HUES6 (cell line): ENCODE measurements around the gene GNAO1.
"Not testable (repeated sequence)": the region's sequence is repeated elsewhere in the genome, so short reads cannot be mapped to it uniquely, and the experiment has no call there.

Experiments
- H3K27ac ChIP-seq: 2 replicates; pipeline ENCODE4 v1.7.0; 2013; ENCODE audit warnings: low read depth, mild to moderate bottlenecking, low read length, inconsistent platforms
- H3K27me3 ChIP-seq: 2 replicates; pipeline ENCODE4 v1.6.1; 2013; ENCODE audit warnings: low read length; ENCODE audit not compliant: control insufficient read depth, insufficient read depth
- H3K36me3 ChIP-seq: 2 replicates; pipeline ENCODE4 v1.6.1; 2013; ENCODE audit warnings: low read length; ENCODE audit not compliant: control insufficient read depth, insufficient read depth
- H3K4me1 ChIP-seq: 2 replicates; pipeline ENCODE4 v1.6.1; 2013; ENCODE audit warnings: low read length; ENCODE audit not compliant: control insufficient read depth, insufficient read depth
- H3K4me3 ChIP-seq: 2 replicates; pipeline ENCODE4 v1.5.1; 2013; ENCODE audit warnings: low read depth, low read length
- H3K9ac ChIP-seq: one replicate; pipeline ENCODE4 v1.6.1; 2013; ENCODE audit warnings: mild to moderate bottlenecking, low read length
- H3K9me3 ChIP-seq: 2 replicates; pipeline ENCODE4 v1.6.1; 2013; ENCODE audit warnings: low read depth, low read length; ENCODE audit not compliant: control insufficient read depth, insufficient read depth

Gene GNAO1

DNA sequence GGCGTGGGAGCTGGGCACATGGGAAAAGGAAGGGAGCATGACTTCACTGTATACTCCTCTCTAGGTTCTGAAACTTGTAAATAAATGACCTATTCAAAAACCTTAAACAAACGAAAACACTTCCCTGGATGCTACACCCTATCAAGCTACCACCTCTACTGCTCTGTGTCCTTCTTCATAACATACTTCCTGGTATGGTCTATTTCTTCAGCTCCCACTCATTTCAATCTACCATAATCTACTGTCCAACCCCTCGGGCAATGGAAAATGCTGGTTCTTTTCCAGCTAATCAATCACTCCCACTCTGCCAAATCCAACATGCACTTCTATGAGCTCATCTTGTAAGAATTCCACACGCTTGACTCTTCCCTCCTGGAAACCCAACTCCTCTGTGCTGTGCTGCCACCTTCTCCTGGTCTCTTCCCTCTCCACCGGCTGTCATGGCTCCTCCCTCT lies 191.6 kb downstream of the GNAO1 start:
- Histone ChIP-seq H3K27me3 (no peaks in the 10 kb centered on the region), H3K27ac (no peak overlapping the region), H3K36me3 (peaks cover 72% of the 10 kb centered on the region), H3K4me1 (no peaks in the 10 kb centered on the region), H3K9me3 (peaks cover 39% of the 10 kb centered on the region), H3K9ac (no peak overlapping the region), H3K4me3 (no peak overlapping the region)

DNA sequence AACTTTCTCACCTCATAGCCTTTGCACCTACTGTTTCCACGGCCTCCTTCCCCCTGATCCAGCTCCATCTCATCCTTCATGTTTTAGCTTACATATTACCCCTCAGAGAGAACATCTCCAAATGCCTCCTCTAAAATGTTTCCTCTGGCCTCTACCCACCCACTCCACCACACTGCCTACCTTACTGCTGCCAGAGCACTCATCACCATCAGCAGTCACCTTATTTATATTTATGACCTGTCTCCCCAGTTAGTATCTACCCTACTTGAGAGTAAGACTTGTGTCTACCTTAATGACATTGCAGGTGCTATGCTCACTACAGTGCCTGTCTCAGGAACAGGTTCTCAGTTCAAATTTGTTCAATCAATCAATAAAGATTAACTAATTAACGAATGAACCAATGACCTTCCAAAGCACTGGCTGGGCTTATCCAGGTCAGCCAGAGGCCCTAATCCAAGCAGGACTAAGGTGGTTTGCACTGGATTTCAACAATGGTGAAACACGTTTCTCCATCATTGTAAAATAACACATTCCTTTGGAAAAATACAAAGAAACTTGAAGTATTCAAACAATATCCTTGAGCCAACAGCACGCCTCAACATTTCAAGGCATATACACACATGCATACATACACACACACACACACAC lies 192.9 kb downstream of the GNAO1 start:
- H3K4me3 ChIP-seq: no peak overlapping the region
- no peaks in the 10 kb centered on the region for H3K27me3 ChIP-seq
- H3K9ac ChIP-seq: no peak overlapping the region
- peaks cover 73% of the 10 kb centered on the region for H3K36me3 ChIP-seq
- peaks cover 29% of the 10 kb centered on the region for H3K9me3 ChIP-seq
- H3K4me1 ChIP-seq: no peaks in the 10 kb centered on the region
- H3K27ac ChIP-seq: no peak overlapping the region

DNA sequence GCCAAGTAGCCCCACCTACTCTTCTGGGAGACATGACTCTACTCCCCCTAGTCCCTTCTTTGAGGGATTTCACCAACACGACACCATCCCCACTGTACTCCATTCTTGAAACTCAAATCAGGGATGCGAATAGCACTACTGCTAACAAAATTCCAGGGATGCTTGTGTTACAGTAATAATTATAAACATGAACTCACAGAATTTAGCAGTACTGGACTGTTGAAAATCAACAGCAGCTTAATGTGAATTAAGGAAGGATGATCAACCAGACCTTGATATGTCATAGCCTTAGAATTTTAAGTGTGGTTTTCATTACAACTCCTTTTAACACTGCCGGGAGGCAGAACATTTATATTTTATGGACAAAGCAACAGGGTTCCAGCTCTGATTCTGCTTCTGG lies 196.1 kb downstream of the GNAO1 start:
- H3K4me1 ChIP-seq: no peaks in the 10 kb centered on the region
- H3K4me3 ChIP-seq: no peak overlapping the region
- H3K27ac ChIP-seq: no peak overlapping the region
- no peak overlapping the region for H3K9ac ChIP-seq
- H3K9me3 ChIP-seq: peaks cover 4% of the 10 kb centered on the region; the same call in 1 of the 2 replicates
- no peaks in the 10 kb centered on the region for H3K27me3 ChIP-seq
- peaks cover 55% of the 10 kb centered on the region for H3K36me3 ChIP-seq

DNA sequence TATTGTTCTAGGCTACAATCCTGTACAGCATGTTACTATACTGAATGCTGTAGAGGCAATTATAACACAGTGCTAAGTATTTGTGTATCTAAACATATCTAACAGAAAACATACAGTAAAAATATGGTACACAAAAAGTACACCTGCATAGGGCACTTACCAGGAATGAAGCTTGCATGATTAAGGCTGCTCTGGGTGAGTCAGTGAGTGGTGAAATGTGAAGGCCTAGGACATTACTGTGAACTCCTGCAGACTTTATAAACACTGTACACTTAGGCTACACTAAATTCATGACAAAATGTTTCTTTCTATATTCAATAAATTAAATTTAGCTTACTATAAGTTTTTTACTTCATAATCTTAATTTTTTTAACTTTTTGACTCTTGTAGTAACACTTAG lies 196.9 kb downstream of the GNAO1 start:
- no peak overlapping the region for H3K4me3 ChIP-seq
- H3K27me3 ChIP-seq: no peaks in the 10 kb centered on the region
- peaks cover 48% of the 10 kb centered on the region for H3K36me3 ChIP-seq
- H3K9ac ChIP-seq: no peak overlapping the region
- no peak overlapping the region for H3K27ac ChIP-seq
- no peaks in the 10 kb centered on the region for H3K4me1 ChIP-seq
- H3K9me3 ChIP-seq: peaks cover 4% of the 10 kb centered on the region; the same call in 1 of the 2 replicates

DNA sequence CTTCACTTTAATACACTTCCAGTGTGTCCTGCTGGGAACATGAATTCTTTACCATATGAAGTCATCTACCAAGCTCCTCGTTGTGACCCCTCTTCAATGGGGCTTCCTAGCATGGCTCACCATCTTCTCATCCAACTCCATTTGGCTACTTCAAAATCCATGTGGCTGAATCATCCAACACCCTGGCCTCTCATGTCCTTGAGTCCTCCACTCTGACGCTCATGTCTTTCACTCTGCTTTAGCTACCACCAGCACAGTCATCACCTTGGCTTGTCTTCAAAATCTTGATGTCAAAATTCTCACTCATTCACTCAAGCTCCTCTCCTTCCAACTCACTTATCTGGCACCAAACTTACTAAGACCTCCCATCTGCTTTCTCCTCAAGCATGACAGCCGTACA lies 198.3 kb downstream of the GNAO1 start:
- Histone ChIP-seq H3K27me3 (no peaks in the 10 kb centered on the region), H3K4me3 (no peak overlapping the region), H3K9ac (no peak overlapping the region), H3K4me1 (no peaks in the 10 kb centered on the region), H3K36me3 (peaks cover 35% of the 10 kb centered on the region), H3K27ac (no peak overlapping the region), H3K9me3 (peaks cover 4% of the 10 kb centered on the region; the same call in 1 of the 2 replicates)

DNA sequence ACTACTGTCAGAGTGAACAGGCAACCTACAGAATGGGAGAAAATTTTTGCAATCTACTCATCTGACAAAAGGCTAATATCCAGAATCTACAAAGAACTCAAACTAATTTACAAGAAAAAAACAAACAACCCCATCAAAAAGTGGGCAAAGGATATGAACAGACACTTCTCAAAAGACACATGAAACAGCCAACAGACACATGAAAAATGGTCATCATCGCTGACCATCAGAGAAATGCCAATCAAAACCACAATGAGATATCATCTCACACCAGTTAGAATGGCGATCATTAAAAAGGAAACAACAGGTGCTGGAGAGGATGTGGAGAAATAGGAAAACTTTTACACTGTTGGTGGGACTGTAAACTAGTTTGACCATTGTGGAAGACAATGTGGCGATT lies 205.4 kb downstream of the GNAO1 start:
- H3K4me1 ChIP-seq, H3K9me3 ChIP-seq, H3K27ac ChIP-seq, H3K27me3 ChIP-seq, H3K4me3 ChIP-seq, H3K9ac ChIP-seq: not testable (repeated sequence)
- peaks cover 17% of the 10 kb centered on the region for H3K36me3 ChIP-seq

DNA sequence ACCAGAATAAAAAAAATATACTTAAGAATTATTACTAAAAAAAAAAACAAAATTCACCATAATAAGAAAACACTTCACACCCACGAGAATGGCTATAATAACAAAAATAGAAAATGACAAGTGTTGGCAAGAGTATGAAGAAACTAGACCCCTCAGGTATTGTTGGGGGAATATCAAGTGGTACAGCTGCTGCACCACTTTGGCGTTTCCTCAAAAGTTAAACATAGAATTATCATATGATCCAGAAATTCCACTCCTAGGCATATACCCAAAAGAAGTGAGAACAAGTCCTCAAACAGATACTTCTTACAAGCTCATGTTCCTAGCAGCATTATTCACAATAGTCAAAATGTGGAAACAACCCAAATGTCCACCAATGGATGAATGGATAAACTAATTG lies 207.8 kb downstream of the GNAO1 start:
- Histone ChIP-seq H3K36me3 (peaks cover 30% of the 10 kb centered on the region), H3K9me3 (no peaks in the 10 kb centered on the region), H3K27me3 (no peaks in the 10 kb centered on the region)

DNA sequence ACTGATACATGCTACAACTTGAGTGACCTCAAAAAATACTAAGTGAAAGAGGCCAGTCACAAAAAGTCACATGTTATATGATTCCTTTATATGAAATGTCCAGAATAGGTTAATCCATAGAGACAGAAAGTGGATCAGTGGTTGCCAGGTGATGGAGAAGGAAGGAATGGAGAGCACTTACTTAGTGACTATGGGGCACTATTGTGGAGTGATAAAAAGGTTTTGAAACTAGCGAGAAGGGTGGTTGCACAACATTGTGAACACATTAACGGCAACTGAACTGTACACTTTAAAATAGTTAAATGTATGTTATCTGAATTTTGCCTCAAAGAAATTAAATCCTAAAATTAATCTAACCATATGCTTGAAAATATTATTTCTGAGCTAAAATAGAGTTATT lies 208.2 kb downstream of the GNAO1 start:
- Histone ChIP-seq H3K27me3 (no peaks in the 10 kb centered on the region), H3K9me3 (no peaks in the 10 kb centered on the region), H3K9ac (no peak overlapping the region), H3K27ac (no peak overlapping the region), H3K4me3 (no peak overlapping the region), H3K36me3 (peaks cover 34% of the 10 kb centered on the region), H3K4me1 (no peaks in the 10 kb centered on the region)

More for the DNA sequence above, 207.8 kb downstream of the GNAO1 start:
- no peak overlapping the region for H3K9ac ChIP-seq
- H3K4me1 ChIP-seq: no peaks in the 10 kb centered on the region
- H3K27ac ChIP-seq: no peak overlapping the region
- H3K4me3 ChIP-seq: no peak overlapping the region

DNA sequence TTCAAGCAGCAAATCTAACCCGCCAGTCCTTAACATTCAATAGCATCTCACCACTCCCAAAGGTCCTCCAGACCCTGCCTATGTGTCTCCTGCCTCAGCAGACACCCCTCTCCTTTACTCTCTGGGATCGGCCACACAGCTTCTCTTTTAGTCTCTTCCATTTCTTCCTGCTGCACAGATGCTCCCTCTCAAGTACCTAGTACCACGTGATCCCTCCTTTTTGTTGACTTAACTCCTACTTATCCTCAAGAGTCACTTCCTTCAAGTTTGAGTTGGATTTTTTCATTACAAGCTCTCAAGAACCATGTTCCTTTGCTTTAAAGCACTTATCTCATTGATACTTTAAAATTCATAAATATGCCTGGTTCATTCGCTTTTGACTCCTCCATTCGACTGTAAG lies 209.2 kb downstream of the GNAO1 start:
- Histone ChIP-seq H3K36me3 (peaks cover 40% of the 10 kb centered on the region), H3K4me1 (no peaks in the 10 kb centered on the region), H3K27ac (no peak overlapping the region), H3K9me3 (no peaks in the 10 kb centered on the region), H3K4me3 (no peak overlapping the region), H3K27me3 (no peaks in the 10 kb centered on the region), H3K9ac (no peak overlapping the region)

DNA sequence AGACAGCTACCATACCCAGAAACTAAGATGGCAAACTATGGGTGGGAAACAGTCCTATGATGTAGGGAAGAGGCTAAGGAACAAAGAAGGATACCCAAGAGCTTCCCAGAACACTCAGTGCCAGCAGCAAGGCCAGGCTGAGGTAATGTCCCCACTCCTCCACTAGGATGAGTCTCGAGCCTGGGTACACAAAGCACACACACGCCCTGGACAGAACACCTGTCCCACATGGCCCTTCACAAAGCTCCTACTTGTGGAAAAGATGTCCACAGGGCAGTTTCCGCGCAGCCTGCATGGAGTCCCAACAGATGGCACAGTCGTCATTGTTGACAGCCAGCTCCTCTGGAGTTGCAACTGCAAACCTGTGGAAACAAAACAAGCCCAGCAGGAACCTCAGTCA lies 210.2 kb downstream of the GNAO1 start:
- H3K9me3 ChIP-seq: no peaks in the 10 kb centered on the region
- peaks cover 40% of the 10 kb centered on the region for H3K36me3 ChIP-seq
- no peak overlapping the region for H3K4me3 ChIP-seq
- H3K4me1 ChIP-seq: no peaks in the 10 kb centered on the region
- H3K27ac ChIP-seq: no peak overlapping the region
- no peaks in the 10 kb centered on the region for H3K27me3 ChIP-seq
- H3K9ac ChIP-seq: no peak overlapping the region

DNA sequence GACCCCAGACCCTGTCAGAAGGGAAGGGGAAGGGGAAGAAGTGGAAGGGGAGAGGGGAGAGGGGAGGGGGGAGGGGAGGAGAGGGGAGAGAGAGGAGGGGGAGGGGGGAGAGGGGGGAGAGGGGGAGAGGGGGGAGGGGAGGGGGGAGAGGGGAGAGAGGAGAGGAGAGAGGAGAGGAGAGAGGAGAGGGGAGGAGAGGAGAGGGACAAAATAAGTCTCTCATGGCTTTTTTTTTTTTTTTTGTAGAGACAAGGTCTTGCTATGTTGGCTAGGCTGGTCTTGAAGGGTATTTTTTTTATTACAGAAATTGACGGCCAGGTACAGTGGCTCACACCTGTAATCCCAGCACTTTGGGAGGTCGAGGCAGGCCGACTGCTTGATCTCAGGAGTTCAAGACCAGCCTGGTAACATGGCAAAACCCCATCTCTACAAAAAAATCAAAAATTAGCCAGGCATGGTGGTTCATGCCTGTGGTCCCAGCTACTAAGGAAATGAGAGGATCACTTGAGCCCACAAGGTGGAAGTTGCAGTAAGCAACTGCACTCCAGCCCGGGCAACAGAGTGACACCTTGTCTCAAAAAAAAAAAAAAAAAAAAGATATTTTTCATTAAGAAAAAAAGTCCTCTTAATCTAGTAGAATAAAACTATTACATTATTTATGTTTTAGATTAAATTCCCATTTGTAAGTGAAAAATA lies 214.8 kb downstream of the GNAO1 start:
- H3K27ac ChIP-seq: no peak overlapping the region
- H3K9me3 ChIP-seq: no peaks in the 10 kb centered on the region
- no peak overlapping the region for H3K4me3 ChIP-seq
- peaks cover 48% of the 10 kb centered on the region for H3K36me3 ChIP-seq
- H3K9ac ChIP-seq: no peak overlapping the region
- no peaks in the 10 kb centered on the region for H3K27me3 ChIP-seq
- H3K4me1 ChIP-seq: no peaks in the 10 kb centered on the region
